NCI-H524 (cell line): ENCODE results near the gene KIF12.

Experiments used
- DNase-seq, 2 experiments: peaks; one replicate each; lab custom pipeline; 2025; lab: John Stamatoyannopoulos, UW

The KIF12 gene

DNA sequence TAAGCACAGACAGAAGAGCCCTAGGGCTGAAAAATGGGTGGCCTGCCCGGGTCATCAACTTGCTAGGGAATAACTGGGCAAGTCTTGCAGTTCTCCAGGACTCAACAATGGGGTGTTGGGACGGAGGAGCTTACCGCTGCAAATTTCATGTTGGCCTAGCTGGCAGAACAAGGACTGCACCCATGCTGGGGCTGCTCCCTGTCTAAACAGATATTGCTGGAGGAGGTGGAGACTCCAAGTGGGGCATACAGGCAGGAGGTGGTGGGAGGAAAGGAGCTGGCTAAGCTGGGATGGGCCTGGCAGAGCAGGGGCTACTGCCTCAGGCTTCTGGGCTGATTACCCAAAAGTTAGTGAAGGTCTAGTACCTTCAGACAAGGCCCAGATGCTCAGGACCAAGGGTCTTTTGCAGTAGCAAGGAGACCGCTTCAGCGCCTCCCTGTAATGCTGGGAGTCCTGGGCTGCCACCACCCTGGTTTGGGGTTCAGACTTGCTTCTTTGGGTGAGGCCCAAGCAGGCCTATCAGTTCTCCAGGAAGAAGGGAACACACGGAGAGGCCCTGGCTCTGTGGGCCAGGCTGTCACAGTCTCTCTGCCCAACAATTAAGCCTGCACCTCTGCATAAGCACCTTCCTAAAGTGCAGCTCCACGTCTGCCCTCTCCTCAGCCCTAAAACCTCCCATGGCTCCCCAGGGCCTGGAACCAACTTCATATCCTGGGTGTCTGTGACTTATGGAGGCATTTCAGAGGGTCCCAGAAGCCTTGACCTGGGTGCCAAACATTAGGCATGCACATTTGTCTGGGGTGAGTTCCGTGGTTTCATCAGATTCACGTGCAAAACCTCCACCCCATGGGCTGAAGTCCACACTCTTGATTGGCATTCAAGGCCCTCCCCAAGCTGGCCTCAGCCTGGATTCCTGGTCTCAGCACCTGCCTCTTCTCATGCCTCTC is 24.2 kb upstream of the KIF12 start:
- DNase-seq: no peak

GRCh38 chr9:114122136-114123027 is 23.3 kb upstream of the KIF12 start:
- no peak for DNase-seq

GRCh38 chr9:114121227-114122135 is 22.4 kb upstream of the KIF12 start:
- DNase-seq: peak; percentile 85 to 93

GRCh38 chr9:114120192-114121014 is 21.3 kb upstream of the KIF12 start:
- DNase-seq: no peak

- no peak for DNase-seq
These were observed 20.4 kb upstream of the KIF12 start for GRCh38 chr9:114119242-114120191.

- DNase-seq: no peak
These were observed 19.1 kb upstream of the KIF12 start for GRCh38 chr9:114117996-114118830.

DNA sequence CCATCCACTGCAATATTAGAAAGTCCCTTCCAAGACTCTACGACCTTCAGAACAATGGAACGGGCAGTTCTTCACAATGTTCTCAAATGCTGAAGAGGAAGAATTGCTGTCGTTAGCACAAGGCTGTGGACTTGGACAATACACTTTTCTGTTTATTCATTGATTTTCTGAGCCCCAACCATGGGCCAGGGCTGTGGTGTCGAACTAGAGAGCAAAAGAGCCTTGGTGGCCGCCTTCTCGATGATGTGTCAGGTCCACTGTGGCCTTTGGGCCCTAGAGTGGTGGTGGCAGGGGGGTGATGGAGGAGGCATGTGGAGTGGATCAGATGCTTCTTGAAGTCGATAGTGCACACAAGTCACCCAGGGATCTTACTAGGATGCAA is 18.5 kb upstream of the KIF12 start:
- DNase-seq: no peak

GRCh38 chr9:114116126-114116747 is 17.1 kb upstream of the KIF12 start:
- no peak for DNase-seq

GRCh38 chr9:114115654-114116125 is 16.6 kb upstream of the KIF12 start:
- DNase-seq: no peak

DNA sequence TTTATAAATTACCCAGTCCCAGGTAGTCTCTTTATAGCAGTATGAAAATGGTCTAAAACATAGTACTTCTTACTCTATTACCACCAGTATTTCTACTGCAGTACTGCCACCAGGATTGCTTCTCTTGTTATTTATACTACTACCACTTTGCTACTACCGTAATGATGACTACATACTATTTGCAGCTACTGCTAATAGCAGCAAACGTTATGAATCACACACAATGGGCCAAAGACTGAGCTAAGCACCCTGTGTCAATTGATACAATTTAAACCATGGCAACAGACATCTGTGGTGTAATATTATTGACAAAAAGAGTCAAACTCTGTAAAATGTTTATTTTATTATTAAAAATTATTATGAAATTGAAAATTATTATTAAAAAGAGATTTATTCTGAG is 15.3 kb upstream of the KIF12 start:
- no peak for DNase-seq

DNA sequence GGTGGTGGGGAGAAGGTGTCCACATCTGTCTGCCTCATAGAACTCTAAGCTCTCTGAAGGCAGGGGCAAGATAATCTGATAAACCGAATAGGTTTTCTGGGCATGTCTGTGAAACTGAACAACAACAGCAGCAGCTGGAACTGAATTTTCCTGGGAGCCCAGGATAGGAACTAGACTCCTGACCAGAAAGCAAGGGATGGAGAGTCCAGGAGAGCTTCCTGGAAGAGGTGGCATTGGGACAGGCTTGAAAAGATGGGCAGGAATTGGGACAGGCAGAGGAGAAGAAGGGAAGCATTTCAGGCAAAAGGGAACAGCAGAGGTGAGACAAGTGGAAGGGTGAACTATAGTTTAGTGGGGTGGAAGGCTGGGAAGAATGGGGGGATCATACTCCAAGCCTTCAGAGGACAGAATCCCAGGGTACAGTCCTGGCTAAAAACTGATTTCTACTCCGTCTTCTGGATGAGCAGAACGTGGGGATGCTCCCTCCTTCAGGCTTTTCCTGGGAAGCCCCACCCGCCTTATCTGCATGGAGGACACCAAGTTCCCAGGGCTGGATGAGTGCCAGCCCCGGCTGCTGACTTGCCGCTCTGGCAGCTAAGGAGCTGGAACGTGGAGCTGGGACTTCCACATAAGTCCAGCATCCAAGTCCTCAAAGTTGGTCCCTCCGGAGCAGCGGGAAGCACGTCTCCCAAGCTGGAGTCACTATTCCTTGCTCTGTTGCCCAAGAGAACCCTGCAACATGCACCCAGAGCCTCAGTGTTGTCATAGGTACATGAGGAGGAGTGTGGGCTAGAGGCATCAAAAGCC is 13.9 kb upstream of the KIF12 start:
- DNase-seq: no peak

GRCh38 chr9:114112325-114112724 is 13.2 kb upstream of the KIF12 start:
- no peak for DNase-seq

DNA sequence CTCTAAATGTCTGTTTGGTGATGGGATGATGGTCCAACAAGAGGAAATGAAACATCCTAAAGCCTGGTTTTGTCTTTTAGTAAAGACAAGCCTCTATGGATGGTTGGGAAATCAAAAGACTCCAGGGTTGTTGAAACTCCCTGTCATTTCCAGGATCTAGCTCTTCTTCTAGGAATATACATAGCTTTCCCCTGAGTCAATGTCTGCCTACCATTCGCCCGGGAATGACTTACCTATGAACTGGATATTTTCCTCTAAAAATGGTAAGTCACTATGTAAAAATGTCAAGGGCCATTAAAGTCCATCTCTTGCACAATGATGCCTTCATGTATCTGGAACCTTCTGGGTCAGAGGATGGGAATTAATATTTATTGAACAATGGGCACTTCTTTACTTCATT is 11.1 kb upstream of the KIF12 start:
- no peak for DNase-seq

DNA sequence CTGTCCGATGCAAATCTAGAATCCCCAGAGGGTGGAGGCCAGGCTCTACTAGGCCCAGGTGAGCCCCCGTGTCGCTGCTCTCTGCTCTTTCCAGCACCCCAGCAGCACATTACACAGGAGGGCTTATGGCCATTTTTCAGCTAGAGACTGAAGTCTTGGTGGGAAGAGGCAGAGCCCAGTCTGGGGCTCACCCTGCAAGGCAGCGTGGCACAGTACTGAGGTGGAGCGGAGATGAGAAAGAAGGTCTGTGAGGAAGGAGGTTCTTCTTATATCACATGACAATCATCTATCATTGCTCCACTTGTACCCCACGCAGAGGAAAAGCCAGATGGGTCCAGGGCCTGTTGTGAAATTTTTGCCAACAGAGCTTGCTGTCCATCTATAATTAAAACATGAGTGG is 10.0 kb upstream of the KIF12 start:
- no peak for DNase-seq

DNA sequence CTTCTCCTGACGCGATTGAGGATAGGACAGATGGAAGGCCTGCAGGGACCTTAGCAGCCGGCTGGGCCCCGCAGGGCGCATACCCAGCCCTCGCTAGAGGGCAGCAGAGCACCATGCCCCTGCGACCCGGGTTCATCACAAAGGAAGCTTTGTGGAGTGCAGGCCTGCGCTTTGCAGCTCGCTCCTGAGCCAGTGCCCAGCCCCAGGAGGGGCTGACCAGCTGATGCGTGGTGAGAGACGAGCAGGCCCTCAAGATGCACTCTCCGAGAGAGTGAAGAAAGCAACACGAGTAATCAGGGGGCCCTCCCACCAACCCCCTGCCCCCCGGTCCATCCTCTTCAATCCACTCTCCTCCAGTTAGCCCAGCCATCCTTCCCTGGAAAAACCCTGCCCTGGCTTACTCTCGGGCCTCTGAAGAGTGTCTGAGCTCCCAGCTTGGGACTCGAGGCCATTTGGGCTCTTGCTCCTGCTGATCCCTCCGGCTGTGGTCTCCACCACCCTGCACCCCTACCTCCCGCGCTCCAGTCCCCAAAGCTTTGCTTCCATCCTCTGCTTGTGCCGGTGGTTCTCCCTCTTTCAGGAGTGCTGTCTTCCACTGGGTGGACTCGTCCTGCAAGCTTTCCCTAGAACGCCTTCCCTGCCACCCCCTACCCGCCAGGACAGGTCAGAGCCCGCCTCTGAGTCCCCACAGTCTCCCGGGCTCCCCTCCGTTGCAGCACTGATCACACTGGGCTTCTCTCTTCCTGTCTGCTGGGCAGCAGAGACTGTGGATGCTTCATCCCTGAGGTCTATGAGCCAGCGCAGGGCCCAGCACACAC is 9.1 kb upstream of the KIF12 start:
- DNase-seq: peak; percentile 80 to 92

DNA sequence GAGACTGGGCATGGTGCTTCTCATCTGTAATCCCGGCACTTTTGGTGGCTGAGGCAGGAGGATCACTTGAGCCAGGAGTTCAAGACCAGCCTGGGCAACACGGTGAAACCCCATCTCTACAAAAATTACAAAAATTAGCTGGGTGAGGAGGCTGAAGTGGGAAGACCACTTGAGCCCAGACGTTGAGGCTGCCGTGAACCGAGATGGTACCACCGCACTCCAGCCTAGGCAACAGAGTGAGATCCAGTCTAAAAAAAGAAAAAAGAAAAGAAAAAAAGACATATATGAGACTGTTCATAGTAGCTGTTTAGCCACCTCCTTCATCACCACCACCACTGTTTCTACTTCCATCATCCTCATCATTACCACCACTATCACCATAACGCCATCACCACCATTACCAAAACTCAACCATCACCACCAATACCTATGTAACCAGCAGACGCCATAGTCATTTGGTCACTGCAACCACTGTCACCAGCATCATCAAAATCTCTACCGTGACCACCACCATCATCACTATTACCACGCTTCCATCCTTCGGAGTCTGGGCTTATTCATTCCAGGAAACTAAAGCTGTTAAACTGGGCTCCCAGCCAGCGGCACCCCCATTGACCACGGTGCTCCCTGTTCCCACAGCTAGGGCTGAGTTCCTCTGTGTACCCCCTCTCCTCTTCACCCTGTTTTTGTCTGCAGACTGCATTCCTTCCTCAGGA is 8.4 kb upstream of the KIF12 start:
- DNase-seq: no peak
